GM19324 (cell line): ENCODE data around the gene AURKA.
"Not testable (repeated sequence)": the region's sequence is repeated elsewhere in the genome, so short reads cannot be mapped to it uniquely, and the experiment has no call there.

ENCODE experiments used
- ATAC-seq: cut with Tn5 transposase; IDR thresholded peaks from one replicate; pipeline ENCODE4 v1.9.1; 2021; ENCODE audit warnings: mild to moderate bottlenecking, moderate library complexity; ENCODE audit not compliant: unreplicated experiment, low FRiP score

Gene AURKA

DNA sequence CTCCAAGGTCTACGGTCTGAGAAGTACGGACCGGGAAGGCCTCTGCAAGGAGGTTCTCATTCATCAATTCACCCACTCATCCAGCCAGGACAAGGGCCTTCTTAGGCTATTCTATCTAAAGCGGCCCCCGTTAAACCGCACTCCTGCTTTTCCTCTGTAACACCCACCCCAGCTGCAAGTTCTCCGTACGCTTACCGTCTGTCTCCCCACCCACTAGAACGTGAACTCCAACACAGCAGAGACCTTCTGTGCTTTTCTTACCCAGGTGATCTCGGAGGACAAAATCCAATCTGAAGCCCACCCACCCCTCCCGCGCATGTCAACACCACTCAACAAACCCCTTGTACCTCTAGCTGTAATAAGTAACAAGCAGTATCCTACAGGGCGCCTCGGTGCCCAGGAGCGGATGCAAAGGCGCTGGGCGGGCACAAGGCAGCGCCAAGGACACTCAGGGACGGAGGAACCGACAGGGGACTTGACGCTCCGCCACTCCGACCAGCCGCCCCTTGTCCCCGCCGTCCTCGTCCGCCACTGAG is 351 bp downstream of the AURKA start:
- ATAC-seq = peak; percentile 34

DNA sequence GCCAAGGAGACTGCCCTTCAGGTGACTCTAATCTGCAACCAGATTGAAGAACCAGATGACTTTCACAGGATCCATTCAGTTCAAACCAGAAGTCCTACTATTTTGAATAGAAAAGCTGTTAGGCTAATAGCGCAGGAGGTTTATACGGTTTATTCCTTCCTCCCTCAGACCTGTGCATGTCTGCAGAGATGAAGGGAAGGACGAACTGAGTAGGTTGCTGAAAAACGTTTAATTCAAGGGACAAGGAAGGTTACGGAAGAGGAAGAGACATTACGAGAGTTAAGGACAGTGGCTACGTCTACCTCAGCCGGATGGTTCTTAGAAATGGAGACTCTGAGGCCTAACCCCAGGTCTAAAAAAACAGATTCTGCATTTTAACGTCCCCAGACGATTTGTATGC is 978 bp downstream of the AURKA start:
- no peak for ATAC-seq

DNA sequence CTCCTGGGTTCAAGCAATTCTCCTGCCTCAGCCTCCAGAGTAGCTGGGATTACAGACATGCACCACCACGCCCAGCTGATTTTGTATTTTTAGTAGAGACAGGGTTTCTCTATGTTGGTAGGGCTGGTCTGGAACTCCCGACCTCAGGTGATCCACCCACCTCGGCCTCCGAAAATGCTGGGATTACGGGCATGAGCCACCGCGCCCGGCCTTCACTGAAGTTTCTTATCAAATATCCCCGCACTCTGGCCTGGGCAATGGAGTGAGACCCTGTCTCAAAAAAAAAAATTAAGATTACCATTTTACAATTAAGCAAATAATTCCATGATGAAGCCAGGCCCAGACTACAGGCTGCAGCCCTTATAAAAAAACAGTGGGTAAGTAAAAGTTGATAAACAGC is 1.6 kb downstream of the AURKA start:
- not testable (repeated sequence) for ATAC-seq

DNA sequence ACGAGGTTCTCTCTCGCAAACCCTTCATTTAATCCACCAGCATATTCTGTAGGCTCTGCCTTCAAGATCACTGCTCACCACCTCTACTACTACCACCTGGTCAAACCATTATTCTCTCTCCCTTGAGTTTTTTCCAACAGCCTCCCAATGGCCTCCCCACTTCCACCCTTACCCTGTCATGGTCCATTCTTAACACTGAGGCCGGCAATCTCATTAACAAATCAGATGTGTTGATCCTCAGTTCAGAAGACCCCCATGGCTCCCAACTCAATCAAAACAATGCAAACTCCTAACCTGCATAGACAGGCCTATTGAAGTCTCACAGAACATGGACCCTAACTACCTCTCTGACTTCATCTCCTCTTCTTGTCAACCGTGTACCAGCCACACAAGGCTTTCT is 2.2 kb downstream of the AURKA start:
- no peak for ATAC-seq

DNA sequence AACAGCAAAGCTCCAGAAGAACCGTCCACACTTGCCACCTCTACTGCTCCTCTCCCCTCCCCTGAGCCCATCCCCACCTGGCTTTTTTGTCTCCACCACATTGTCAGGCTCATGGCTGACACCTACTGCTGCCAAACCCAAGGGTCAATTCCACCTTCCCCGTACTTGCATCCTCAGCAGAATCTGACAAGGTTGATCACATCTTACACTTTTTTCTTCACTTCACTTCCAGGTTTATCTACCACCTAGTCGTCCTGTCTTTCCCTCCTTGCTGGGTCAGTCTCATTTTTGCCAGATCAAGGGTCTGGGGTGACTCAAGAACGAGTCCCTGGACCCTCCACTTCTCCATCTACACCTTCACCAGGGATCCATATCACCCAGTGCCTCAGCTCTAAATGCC is 3.1 kb downstream of the AURKA start:
- no peak for ATAC-seq

DNA sequence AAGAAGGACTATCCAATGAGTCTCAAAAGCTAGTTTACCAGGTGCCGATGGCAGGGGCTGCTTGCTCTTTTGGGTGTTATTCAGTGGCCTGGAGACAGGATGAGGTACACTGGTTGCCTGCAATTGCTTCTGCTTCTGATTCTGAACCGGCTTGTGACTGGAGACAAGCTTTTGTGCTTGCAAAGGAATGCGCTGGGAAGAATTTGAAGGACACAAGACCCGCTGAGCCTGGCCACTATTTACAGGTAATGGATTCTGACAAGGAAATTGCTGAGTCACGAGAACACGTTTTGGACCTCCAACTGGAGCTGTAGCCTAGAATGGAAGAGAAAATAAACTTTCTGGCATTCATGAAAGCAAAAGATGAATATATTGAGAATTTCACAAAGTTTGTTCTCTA is 5.8 kb downstream of the AURKA start:
- no peak for ATAC-seq

DNA sequence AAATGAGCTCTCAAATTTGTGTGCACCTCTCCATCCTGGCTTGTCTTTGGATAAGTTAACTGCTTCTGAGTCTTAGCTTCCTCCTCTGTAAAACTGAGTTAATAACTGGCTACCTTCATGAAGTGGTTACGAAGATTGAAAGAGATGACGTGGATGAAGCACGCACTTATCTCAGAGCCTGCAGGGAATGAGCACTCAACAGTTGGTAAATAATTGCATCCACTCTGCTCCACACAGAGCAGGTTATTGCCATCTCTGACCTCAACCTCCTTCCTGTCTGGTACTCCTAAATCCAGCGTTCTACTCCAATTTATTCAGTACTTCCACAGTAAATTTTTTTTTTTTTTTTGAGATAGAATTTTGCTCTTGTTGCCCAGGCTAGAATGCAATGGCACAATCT is 6.9 kb downstream of the AURKA start:
- ATAC-seq = no peak

DNA sequence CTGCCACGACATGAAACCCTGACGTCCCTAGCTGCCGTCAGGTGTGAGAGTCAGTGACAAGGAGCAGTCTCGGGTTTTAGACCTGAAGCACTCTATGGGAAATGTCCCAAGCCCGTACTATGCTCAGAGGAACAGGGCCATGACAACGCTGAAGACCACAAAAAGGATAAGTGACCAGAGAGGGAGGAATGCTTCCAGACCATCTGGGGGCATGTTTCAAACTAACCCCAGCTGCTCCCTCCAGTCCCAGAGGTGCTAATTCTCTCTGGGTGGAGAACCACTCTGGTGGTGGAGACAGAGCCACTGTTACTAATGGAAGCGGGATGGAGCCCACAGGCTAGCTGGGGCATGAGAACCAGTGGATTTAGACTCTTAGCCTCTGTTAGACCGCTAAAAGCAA is 8.7 kb downstream of the AURKA start:
- no peak for ATAC-seq

DNA sequence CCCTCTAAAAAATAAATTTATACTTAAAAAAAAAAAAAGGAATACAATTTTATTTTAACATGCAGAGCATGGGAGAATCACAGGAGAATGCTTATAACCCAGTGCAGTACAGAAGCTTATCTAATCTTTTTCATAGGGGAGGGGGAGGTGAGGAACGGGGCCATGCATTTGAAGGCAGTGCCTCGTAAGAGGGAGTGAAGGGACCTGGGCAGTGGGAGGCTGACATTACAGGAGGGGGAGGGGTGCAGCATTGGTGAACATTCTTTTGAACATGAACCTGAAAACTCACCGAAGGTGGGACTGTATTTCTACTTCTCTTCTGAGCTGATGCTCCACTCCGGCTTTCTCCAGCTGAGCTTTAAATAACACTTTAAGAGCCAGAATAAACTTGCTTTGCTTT is 9.3 kb downstream of the AURKA start:
- no peak for ATAC-seq

DNA sequence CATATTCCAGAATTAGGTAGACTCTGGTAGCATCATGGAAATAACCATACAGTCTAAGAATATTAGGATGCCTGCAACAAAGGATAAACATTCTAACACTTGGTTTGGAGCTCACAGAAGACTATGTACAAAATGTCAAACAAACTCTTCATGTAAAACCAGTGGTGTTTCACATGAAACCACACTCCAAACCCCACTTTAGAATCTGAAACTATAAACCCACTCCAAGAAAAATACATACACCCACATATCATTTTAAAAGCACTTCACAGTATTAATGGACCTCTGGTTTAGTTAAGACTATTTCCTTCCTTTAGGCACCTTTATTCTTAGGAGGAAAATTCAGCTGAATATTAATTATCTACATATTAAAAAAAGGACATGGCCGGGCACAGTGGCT is 10.5 kb downstream of the AURKA start:
- no peak for ATAC-seq

DNA sequence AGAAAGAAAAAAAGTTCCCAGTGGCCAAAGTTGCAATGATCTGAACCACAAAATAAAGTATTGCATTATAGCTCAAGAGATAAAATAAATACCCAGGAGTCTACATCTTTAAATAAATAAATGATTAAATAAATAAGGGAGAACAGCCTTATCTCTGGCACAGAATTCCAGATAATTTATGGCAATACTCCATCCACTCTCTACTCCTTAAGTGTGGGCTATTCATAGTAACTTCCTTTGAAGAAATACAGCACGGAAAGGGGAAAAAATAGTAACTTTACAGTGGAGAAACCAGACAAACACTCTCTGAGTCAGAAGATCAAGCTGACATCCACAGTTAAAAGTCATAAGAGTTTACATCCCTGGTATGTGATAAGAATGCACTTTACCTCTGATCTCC is 11.6 kb downstream of the AURKA start:
- no peak for ATAC-seq

DNA sequence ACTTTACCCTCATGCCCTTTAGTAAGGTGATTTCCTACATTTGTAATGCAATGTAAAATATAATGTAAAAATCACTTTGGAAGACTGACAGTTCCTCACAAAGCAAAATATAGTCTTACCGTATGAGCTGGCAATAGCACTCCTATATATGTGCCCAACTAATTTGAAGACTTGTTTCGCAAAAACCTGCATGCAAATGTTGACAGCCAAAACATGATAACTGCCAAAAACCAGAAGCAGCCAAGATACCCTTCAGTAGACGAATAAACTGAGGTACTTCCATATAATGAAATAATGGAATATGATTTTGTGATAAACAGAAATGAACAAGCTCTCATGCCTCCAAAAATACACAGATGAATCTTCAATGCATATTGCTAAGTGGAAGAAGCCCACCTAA is 13.6 kb downstream of the AURKA start:
- no peak for ATAC-seq

DNA sequence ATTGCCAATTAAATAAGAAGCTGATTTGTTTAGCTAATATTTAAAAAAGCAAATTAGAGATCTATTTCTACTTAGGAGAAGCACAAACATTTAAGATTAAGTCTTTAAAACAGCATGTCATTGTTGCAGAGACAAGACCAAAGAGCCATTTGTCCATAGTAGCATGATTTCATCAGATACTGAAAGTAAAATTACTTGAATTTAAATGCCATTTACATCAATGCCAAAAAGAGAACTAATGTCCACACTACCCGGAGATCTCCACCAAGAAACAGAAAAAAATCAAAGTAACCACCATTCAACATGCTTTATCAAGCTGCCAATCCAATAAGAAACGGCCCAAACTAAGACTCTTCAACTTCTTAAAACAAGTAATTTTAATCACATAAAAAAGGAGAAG is 15.7 kb downstream of the AURKA start:
- no peak for ATAC-seq

DNA sequence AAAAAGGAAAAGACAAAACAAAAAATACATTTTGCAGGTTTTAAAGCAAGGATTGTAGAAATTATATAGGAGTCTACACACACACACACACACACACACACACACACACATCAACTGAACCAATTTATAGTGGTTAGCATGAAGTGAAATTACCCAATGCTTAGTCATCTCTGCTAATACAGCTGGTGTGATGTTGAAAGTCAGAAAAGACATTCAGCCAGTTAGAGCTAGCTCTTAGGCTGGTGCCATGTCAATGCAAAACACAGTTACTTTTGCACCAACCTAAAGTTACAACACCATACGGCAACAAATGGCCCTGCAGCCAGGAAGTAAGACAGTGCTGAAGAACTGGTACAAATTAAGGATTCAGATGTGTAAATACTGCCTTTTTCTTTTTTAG is 18.1 kb downstream of the AURKA start:
- no peak for ATAC-seq

DNA sequence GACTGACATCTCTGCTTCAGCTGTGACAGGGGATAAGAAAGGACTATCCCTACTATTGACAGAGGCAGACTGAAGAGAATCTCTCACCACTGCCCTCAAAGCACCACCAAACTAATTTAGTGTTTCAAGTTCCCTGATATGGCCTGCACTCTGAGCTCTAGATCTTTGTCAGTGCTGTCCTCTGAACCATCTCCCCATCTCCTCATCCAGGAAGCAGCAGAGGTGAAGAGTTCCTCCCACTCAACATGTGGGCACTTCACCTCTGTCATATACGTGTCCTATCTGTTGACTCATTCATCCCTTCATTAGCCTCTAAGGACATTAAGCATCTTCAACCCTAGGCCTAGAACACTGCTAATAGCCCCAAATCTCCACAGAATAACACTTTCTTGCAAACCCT is 19.2 kb downstream of the AURKA start:
- ATAC-seq = no peak

DNA sequence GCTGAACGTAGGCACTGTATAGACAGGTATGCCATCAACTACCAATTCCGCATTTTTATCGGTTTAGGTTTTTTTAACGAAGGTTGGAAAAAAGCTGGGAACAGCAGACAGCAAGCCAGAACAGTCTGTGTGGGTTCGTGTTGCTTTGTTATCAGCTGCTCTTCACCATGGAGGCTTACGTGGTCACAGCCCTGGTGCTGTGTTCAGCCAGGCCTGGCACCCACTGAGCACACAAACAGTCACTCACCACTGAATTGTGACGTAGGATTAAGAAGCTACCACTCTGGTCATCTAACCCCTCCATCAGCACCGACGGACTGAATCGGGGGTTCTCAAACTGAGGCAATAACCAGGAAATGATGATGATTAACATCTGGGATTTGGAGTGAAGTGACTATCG is 20.0 kb downstream of the AURKA start:
- ATAC-seq = no peak

DNA sequence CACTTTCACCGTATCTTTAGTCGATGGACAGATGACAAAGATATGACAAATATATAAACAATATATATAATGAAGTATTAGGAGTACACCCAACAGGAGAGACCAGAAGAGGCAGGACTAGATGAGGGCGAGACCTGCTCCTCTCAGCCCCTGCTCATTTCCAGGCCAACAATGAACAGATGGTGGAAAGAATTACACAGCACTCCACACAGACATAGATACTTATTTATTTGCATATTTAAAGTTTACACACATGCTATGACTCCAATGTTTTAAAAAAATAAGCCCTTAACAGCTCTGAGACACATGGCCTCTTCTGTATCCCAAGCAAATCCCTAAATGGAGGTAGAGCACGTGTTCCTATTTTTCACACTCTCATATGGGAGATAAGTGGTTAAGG is 22.8 kb downstream of the AURKA start:
- no peak for ATAC-seq

DNA sequence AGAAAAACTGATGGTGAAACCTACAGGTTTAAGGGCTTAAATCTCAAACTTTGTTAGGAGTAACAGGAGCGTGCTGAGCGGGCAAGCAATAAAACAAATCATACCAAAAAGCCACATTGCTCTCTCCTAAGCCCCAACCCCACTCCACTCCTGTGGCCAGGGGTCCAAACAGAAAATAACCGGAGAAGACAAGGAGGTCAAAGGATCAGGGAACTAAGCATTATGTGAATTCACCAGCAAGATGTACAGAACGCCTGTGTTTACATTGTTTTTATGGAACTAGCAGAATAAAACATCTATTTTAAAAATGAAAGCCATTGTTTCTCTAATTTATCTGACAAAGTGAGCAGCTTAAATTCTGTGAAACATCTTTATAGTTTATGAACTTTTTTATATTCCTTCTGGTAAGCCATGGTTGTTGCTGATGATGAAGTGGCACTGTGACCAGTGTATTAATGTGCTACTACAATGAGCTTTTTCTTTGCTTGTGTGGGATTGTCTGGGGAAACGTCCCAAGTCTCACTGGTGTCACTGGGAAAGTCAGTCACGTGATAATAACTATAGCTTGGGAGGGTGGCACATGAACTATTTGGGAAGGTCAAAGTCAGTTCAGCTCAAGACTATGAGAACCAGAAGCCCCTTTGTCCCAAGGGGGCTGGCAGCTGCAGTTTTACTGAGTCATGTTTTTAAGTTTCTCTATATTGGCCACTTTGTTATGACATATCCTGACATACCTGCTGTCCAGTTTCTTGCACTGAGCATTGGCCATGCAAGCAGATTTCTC is 23.5 kb downstream of the AURKA start:
- no peak for ATAC-seq

DNA sequence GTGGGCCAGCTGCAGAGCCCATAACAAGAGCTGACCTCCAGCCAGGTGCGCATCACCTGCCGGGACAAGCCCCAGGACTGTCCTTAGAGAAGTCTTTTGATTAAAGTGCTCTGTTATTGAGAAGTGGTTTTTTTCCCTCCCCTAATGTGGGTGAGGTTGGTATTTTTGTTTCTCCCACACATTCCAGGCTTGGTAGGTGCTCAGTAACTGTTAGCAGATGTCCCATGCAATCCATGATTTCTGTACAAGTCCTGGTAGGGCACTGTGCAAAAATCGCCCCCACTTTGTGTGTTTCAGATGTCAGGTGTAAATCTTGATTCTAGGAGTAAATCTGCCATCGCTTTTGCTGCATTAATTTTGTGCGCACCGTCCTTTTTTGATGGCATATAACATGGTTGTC is 28.5 kb downstream of the AURKA start:
- ATAC-seq = no peak

DNA sequence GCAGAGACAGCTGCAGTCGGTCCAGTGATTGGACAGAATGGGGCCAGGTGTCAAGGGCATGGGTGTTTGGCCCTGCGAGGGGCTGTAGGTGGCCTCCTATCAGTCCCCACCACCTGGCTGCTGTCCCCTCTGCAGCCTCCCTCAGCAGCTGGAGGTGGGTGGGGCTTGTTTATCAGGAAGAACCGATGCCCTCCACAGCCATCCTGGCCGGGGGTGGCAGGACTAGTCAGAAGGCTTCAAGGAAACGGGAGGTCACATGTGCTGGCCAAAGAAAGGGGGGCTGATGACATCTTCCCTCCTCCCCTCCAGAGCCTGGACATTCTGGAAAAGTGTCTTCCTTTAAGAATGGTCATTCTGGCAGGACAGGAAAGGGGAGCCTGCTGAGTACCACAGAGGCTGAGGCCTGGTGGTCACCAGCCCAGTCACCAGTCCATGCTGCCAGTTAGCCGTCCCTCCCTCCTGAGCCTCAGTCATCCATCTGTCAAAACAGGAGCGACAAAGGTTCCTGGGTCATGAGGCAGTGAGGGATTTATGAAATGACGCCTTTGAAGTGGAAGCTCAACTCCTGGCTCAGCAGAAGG is 29.1 kb downstream of the AURKA start:
- ATAC-seq = no peak

DNA sequence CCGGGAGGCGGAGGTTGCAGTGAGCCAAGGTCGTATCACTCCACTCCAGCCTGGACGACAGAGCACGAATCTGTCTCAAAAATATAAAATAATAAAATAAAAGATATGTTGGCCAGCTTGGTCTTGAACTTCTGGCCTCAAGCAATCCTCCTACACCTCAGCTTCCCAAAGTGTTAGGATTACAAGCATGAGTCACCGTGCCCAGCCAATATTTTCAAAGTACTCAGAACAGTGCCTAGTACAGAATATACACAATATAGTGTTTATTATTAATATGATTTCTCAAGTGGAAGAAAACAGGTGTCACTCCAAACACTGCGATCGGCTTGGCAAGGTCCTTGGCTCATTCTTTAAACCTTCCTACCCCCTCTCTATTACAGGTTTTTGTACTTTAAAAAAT is 30.1 kb downstream of the AURKA start:
- ATAC-seq = no peak

DNA sequence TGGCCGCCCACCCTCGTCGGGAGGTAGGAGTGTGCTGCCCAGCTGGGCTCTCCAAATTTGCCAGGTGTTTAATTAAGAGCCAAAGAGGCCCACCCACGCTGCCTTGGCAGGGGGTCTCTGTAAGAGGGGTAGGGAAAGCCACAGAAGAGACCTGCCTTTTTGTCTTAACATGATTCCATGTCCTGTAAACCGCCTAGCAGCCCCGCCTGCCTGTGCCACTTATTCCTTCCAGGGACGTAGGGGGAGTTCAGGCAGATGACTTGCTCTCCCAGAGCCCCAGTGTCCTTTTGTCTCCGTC is 31.2 kb downstream of the AURKA start:
- ATAC-seq = no peak
